GM12891 (cell line): Measurements from ENCODE around the gene TBCB.
"Not testable (repeated sequence)": the region's sequence is repeated elsewhere in the genome, so short reads cannot be mapped to it uniquely, and the experiment has no call there.

Experiments
- POLR2A ChIP-seq: IDR thresholded peaks from 2 replicates; pipeline ENCODE4 v1.6.1; 2011; ENCODE audit warnings: low read depth, low read length, control low read depth
- TAF1 ChIP-seq: IDR thresholded peaks from 2 replicates; pipeline ENCODE4 v1.6.1; 2011; ENCODE audit warnings: low read depth, low read length, control low read depth

GRCh38 chr19:36068810-36069499, 46.3 kb upstream of the TBCB start:
- not testable (repeated sequence) for TF ChIP-seq POLR2A, TAF1
